ENCODE results near the gene TPTE2.
"Not testable (repeated sequence)": the region's sequence is repeated elsewhere in the genome, so short reads cannot be mapped to it uniquely, and the experiment has no call there.

The TPTE2 gene

DNA sequence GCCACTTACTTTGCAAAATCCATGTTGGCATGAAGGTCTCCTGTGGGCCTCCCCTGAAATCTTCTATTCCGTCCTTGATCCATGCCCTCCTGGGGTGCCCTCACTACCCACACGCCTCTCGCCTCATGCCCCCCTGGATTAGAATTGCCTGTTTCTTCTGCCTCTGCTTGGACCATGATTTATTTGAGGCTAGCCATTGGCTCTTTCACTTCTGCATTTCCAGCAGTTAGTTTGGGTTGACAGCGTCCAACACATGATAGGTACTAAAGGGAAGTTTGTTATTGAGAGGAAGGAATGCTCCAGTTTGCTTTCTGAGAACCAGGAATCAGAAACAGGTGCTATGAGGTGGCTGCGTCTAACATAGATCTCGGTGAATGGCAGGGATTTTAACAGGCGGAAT, 30.5 kb upstream of the TPTE2 start:
- no peak for DNase-seq (ENCODE audit: insufficient read length)
- TF ChIP-seq POLR2AphosphoS5 (IDR thresholded peaks at IDR 0.05; ENCODE audit: low read depth, low read length) = no peak
- TF ChIP-seq TAF1 (IDR thresholded peaks at IDR 0.05; ENCODE audit: borderline replicate concordance, low read depth, low read length) = no peak
- no peak for TF ChIP-seq POLR2A (IDR thresholded peaks at IDR 0.05; ENCODE audit: low read depth, low read length)
- no peak for FAIRE-seq

DNA sequence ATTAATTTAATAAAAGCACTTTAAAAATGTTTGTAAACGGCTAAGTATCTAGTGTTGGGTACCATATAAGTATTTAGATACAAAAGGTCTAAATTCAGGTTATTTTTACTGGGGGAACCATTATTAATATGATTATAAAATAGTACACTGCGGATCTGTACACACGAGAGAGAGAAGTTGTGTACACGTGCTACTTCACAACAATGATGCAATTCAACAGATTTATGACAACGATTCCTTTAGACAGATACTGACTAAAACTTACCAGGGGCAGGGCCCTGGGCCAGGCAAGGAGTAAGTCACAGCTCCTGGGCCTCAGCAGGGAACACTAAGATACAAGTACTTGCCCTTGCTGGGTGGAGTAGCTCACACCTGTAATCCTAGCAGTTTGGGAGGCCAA, 29.1 kb upstream of the TPTE2 start:
- no peak for FAIRE-seq
- DNase-seq (ENCODE audit: insufficient read length) = no peak
- TF ChIP-seq POLR2AphosphoS5 (IDR thresholded peaks at IDR 0.05; ENCODE audit: low read depth, low read length) = no peak
- TF ChIP-seq POLR2A (IDR thresholded peaks at IDR 0.05; ENCODE audit: low read depth, low read length) = no peak
- no peak for TF ChIP-seq TAF1 (IDR thresholded peaks at IDR 0.05; ENCODE audit: borderline replicate concordance, low read depth, low read length)

DNA sequence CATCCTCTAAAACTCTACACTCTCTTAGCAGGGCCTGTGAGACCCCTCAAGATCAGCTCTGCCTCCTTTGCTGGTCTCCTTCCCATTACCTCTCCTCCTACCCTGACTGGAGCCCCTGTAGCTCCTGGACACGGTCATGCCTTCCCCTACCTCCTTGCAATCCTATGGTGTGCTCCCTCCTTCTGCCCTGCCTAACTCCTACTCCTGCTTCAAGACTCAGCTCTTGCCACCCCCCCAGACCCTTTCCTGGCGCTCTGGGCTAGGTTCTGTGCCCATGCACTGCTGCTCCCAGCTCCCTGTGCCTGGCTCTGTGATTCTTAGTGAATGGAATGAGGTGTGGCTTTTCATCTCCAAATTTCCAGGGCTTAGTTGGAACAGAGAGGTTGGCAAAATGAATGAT, 28.0 kb upstream of the TPTE2 start:
- FAIRE-seq (no peak), DNase-seq (ENCODE audit: insufficient read length) (no peak)
- TF ChIP-seq POLR2AphosphoS5 (IDR thresholded peaks at IDR 0.05; ENCODE audit: low read depth, low read length) = no peak
- no peak for TF ChIP-seq TAF1 (IDR thresholded peaks at IDR 0.05; ENCODE audit: borderline replicate concordance, low read depth, low read length)
- no peak for TF ChIP-seq POLR2A (IDR thresholded peaks at IDR 0.05; ENCODE audit: low read depth, low read length)

DNA sequence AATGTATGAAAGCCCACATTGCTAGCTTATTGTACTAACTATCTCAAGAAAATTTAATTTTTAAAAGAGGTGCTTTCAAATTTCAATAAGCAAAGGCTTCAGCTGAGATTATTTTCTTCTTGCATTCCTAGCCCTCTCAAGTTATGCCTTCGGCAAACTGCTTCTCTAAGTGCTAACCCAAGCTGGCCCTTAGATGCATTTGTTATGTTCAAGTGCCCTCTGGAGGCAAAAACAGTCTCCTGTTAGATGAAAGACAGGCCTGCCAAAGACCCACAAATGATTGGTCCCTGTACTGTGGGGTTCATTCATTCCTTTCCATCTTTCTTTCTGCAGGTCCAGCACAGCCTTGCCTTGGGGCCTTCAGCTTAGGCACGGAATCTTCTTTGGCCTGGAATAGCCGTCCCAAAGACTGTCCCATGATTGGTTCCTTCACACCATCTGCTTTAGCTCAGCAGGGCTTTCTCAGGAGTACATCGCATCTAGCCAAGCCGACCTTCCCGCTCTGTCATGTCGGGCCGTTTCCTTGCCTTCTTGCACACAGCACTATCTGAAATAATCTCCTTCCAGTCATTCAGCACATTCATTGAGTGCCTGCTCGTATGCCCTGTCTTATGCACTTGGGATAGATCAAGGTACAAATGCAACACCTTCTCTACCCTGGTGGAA, 26.4 kb upstream of the TPTE2 start:
- FAIRE-seq (peak; percentile 91), DNase-seq (ENCODE audit: insufficient read length) (no peak)

DNA sequence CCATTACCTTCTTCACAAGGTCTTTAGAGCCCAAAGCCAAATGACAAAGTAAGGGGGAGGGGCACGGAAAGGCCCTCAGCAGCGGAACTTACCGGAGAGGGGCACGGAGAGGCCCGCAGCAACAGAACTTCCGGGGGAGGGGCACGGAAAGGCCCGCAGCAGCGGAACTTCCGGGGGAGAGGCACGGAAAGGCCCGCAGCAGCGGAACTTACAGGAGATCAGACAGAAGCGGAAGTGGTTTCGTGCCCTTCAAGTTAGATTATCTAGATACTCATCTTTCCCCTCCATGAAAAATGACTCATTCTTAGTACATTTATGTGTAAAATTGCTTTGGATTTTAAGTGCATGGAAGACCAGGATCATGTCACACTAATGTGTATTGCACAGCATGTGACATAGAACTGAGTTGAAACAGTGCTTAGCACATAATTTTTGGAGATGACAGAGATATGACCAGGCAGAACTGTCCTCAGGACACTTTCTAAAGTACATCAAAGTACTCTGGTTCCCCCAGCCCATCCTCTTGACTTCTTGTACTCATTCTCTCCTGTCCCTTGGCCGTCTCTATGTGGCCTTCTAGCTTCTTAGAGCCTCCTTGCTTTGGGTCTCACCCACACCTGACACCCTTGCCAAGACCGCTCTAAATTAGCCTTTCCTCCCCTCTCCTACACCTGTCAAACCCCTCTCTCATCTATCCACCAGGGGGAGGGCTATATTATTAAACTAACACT, 25.7 kb upstream of the TPTE2 start:
- TF ChIP-seq TAF1 (IDR thresholded peaks at IDR 0.05; ENCODE audit: borderline replicate concordance, low read depth, low read length) (no peak), POLR2AphosphoS5 (IDR thresholded peaks at IDR 0.05; ENCODE audit: low read depth, low read length) (no peak), POLR2A (IDR thresholded peaks at IDR 0.05; ENCODE audit: low read depth, low read length) (no peak; the same call in 1 of the 2 replicates)
- DNase-seq (ENCODE audit: insufficient read length) (peak; percentile 32), FAIRE-seq (peak; percentile 91)

More for the DNA sequence above, 26.4 kb upstream of the TPTE2 start:
- no peak for TF ChIP-seq POLR2AphosphoS5 (IDR thresholded peaks at IDR 0.05; ENCODE audit: low read depth, low read length)

DNA sequence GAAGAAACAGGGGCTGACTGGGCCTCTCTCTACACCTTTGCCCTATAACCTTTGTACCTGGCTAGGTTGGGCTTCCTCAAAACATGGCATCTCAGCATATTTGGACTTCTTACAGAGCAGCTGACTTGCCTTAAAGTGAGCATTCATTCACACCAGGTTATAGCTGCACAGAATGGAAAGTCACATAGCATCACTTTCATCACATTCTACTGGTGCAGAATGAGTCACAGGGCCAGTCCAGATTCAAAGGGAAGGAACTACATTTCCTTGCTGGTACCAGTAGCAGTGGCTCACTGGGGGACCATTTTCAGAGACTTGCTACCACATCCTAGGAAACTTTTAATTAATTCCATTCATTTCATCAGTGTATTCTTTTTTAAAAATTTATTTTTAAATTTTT, 20.3 kb upstream of the TPTE2 start:
- DNase-seq (ENCODE audit: insufficient read length) (no peak), FAIRE-seq (no peak)
- TF ChIP-seq POLR2AphosphoS5 (IDR thresholded peaks at IDR 0.05; ENCODE audit: low read depth, low read length) (no peak), TAF1 (IDR thresholded peaks at IDR 0.05; ENCODE audit: borderline replicate concordance, low read depth, low read length) (no peak), POLR2A (IDR thresholded peaks at IDR 0.05; ENCODE audit: low read depth, low read length) (no peak)

DNA sequence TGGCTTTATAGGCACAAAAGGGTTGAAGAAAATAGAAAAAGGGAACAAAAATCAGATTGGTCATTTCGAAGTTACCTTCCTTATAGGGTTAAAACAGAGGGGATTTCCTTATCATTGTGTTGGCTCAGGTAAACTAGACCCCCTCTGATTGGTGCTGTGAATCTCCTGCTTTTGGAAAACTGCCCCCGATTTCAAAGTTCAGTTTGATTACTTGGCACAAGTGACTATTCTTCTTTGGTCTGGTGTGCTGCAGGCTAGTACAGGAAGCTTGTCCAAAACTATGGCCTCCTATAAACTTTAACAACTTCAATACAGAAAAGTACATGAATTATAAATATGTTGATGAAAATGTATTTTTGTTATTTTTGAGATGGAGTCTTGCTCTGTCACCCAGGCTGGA, 13.9 kb upstream of the TPTE2 start:
- DNase-seq (ENCODE audit: insufficient read length) (no peak), FAIRE-seq (no peak)
- TF ChIP-seq POLR2AphosphoS5 (IDR thresholded peaks at IDR 0.05; ENCODE audit: low read depth, low read length) (no peak), POLR2A (IDR thresholded peaks at IDR 0.05; ENCODE audit: low read depth, low read length) (no peak), TAF1 (IDR thresholded peaks at IDR 0.05; ENCODE audit: borderline replicate concordance, low read depth, low read length) (no peak)

DNA sequence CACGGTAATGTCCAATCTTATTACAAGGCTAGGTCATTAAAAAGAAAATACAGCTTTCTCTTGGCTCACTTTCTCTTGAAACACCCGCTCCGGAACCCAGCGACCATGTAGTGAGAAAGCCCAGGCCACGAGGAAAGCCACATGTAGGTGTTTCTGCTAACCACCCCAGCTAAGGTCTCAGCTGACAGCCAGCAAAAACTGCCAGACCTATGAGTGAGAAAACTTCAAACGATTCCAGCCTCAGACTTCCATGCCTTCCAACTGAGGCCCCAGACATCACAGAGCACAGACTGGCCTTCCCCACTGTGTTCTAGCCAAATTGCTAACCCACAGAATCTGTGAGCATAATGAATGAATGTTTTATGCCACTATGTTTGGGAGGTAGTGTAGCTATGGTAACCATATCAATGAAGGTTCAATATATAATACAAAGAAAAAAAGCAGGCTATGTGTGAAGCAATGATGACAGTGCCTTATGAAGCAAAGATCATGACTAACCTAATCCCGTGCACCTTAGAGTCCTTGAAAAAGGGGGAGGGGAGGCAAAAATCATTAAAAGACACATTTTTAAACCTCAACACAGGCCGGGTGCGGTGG, 11.9 kb upstream of the TPTE2 start:
- no peak for TF ChIP-seq TAF1 (IDR thresholded peaks at IDR 0.05; ENCODE audit: borderline replicate concordance, low read depth, low read length)
- no peak for TF ChIP-seq POLR2AphosphoS5 (IDR thresholded peaks at IDR 0.05; ENCODE audit: low read depth, low read length)
- no peak for TF ChIP-seq POLR2A (IDR thresholded peaks at IDR 0.05; ENCODE audit: low read depth, low read length)
- no peak for DNase-seq (ENCODE audit: insufficient read length)
- no peak for FAIRE-seq

DNA sequence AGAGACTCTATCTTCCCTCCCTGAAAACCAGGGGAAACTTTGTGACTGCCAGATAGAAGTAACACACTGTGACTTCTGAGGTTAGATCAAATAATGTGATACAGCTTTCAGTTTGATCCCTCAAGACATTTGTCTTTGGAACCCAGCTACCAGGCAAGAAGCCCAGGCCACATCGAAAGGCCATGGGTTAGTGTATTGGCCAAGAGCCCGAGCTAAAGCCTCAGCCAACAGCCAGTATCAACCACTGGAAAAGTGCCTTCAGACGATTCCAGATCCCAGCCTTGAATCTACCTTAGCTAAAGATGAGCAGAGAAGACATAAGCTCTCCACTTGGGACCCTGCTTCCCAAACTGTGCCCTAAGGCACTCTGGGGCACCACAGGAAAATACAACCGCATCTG, 10.9 kb upstream of the TPTE2 start:
- FAIRE-seq (no peak), DNase-seq (ENCODE audit: insufficient read length) (no peak)
- TF ChIP-seq POLR2AphosphoS5 (IDR thresholded peaks at IDR 0.05; ENCODE audit: low read depth, low read length) (no peak), TAF1 (IDR thresholded peaks at IDR 0.05; ENCODE audit: borderline replicate concordance, low read depth, low read length) (no peak), POLR2A (IDR thresholded peaks at IDR 0.05; ENCODE audit: low read depth, low read length) (no peak)

DNA sequence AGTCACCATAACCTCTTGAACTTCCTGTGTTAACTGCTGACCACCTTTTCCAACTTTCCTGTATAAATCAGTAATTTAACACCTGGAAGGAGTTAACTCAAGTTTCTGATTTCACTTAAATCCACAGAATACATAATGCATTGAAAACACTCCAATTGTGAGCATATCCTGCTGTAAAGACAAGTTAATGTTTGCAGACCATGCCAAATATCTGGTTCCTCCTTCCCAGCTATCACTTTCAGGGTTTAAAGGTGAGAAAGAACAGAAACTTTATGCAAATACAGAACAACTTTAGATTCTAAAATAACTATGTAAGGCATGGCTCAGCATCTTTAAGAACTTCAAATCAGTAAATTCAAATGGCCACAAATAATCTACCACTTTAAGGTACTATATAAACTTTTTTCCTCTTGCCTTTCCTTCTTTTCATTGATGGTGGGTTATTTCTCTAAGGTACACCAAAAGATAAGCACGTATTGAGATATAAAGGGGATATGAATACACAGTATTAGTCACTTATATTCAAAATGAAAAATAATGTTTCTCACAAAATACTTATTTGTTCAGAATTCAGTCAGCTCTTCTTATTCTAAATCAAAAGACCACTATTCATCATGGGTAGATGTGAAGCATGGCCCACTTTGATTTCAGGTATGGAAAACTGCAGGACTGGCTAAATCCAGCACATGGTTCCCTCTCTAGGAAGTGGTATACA, 6.6 kb upstream of the TPTE2 start:
- FAIRE-seq (peak; percentile 74), DNase-seq (ENCODE audit: insufficient read length) (no peak)
- TF ChIP-seq POLR2AphosphoS5 (IDR thresholded peaks at IDR 0.05; ENCODE audit: low read depth, low read length) = no peak
- no peak for TF ChIP-seq TAF1 (IDR thresholded peaks at IDR 0.05; ENCODE audit: borderline replicate concordance, low read depth, low read length)

DNA sequence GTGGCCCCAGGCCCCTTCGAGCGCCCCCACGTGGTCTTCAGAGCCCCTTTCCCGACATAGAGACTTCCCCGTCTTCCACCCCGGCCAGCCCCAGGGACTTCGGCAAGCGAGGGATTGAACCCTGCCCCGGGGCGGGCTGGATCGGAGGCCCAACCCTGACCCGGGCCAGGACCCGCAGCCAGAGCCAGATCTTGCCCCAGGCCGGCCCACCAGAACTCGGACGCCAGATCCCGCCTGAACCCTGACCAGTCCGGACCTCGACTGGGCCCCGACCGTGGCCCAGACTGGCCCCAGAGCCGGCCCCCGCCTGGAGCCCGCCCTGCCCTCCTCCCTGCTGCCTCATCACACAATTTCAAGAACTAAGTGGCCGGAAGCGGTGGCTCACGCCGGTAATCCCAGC, 253 bp upstream of the TPTE2 start:
- no peak for DNase-seq (ENCODE audit: insufficient read length)
- FAIRE-seq = no peak
- TF ChIP-seq POLR2A (IDR thresholded peaks at IDR 0.05; ENCODE audit: low read depth, low read length) = no peak
- no peak for TF ChIP-seq TAF1 (IDR thresholded peaks at IDR 0.05; ENCODE audit: borderline replicate concordance, low read depth, low read length)
- no peak for TF ChIP-seq POLR2AphosphoS5 (IDR thresholded peaks at IDR 0.05; ENCODE audit: low read depth, low read length)

DNA sequence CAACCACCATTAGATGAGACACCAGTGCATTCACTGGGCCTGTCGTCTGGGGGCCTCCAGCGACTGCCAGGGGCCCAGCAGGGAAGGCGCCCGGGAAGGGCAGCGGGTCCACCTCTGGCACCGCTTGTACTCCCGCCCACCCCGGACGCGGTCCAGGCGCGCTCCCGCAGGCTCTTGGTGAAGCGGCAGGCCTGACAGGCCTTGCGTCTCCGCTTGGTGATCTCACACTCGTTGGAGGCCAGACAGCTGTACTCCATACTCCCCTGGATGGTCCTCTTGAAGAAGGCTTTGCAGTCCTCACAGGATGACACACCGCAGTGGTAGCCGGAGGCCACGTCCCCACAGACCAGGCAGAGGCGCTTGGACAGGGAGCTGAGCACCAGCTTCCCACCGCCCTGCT, 660 bp downstream of the TPTE2 start:
- not testable (repeated sequence) for DNase-seq (ENCODE audit: insufficient read length); FAIRE-seq

DNA sequence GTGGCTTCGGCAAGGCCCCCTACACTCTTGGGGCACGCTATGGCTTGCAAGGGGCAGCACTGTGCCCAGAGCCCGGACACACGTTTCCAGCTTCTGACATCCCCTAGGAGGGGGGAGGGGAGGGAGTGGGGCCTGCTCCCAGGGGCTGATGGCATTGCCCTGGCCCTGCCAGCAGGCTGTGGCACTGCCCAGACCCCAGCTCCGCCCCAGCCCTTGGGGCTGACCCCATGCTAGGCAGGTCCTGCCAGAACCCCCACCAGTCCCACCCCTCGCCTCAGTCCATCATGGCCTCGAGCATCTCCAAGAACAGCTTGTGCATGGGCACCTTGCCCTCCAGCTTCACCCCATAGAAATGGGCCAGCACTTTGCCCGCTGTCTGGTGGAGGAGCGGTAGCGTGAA, 1.6 kb downstream of the TPTE2 start:
- not testable (repeated sequence) for FAIRE-seq; DNase-seq (ENCODE audit: insufficient read length)

DNA sequence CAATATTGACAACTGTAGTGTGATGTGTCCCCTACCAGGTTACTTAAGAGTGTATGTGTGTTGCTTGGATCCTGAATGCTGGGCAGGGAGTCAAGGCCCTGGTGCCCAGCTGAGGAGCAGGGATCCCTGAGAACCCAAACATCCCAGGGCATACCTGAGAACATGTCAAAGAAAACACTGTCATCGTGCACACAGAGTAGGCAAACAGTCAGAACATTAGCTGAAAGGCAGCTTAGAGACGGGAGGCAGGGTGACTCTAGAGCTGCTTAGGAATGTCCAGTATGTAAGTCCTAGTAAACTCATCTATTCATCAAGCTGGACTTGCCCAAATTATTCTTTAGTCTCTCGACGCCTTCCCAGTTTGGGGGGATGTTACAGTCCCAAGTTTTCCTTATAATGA, 4.0 kb downstream of the TPTE2 start:
- DNase-seq (ENCODE audit: insufficient read length); FAIRE-seq: not testable (repeated sequence)

DNA sequence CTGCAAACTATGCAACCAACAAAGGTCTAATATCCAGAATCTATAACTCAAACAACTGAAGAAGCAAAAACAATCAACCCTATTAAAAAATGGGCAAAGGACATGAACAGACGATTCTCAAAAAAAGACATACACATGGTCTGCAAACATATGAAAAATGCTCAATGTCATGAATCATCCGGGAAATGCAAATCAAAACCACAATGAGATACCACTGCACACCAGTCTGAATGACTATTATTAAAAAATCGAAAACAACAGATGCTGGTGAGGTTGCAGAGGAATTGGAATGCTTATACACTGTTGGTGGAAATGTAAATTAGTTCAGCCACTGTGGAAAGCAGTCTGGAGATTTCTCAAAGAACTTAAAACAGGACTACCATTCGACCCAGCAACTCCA, 12.1 kb downstream of the TPTE2 start:
- not testable (repeated sequence) for DNase-seq (ENCODE audit: insufficient read length); FAIRE-seq

DNA sequence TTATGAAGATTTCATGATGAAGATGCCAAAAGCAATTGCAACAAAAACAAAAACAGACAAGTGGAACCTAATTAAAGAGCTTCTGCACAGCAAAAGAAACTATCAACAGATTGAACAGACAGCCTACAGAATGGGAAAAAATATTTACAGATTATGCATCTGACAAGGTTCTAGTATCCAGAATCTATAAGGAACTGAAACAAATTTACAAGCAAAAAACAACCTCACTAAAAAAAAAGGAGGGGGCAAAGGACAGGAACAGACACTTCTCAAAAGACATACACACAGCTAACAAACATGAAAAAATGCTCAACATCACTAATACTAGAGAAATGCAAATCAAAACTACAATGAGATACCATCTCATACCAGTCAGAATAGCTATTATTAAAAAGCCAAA, 35.7 kb downstream of the TPTE2 start:
- FAIRE-seq; DNase-seq (ENCODE audit: insufficient read length): not testable (repeated sequence)

Measured in GM12892 (cell line).